Measurements from ENCODE around the gene PTPRN2. TPM values are rescaled to one million over a fixed set of nuclear protein-coding genes. Genes with fewer than 3 reads are reported as not detected.

PTPRN2 gene
- total RNA-seq, 1 experiment from 2014 or later, result 2.1 TPM

DNA sequence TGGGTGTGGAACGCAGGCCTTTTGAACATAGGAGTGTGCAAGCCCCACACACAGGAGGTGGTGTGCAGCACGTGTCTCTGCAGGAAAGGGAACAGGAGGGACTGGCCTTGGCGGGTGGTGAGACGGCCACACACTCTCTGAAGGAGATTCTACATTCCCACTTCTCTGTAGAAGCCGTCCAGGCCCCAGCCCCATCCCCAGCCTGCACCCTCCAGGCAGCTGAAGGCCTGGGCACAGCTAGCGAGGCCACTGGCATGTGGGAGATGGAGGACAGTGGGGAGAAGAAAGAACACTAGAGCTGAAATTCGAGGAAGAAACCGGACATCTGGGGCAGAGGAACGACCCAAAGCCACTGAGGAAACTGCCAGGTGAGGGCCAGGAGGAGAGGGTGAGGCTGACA lies 743.5 kb downstream of the PTPRN2 start:
- TF ChIP-seq YY1 (IDR thresholded peaks at IDR 0.05; ENCODE audit: extremely low read depth, insufficient replicate concordance, low read depth, low read length), result no peak
- TF ChIP-seq ZNF274 (IDR thresholded peaks at IDR 0.05; ENCODE audit: low read depth, low read length), result no peak
- TF ChIP-seq ZFX (IDR thresholded peaks at IDR 0.05), result no peak
- TF ChIP-seq RAD21 (IDR thresholded peaks at IDR 0.05; ENCODE audit: low read depth), result no peak
- no peak for TF ChIP-seq POLR2AphosphoS5 (IDR thresholded peaks at IDR 0.05; ENCODE audit: low read depth, low read length)
- TF ChIP-seq FOSL1 (IDR thresholded peaks at IDR 0.05; ENCODE audit: low read depth), result no peak
- H3K9ac ChIP-seq (ENCODE audit: low read length), result no peak overlapping the region
- H3K27me3 ChIP-seq (ENCODE audit: insufficient read depth, low read length), result no peaks in the 10 kb centered on the region
- ChIA-PET RAD21 (ENCODE audit: low non-redundant PET in 1 of 2, low total read pairs in 2 of 2, uncharacterized antibody in 2 of 2, unreplicated experiment in 2 of 2) (no interaction called here), POLR2A (no interaction called here), CTCF (no interaction called here)
- DNase-seq (ENCODE audit: low read depth, low spot score) (no peak), ATAC-seq (no peak)
- H3K4me1 ChIP-seq (ENCODE audit: control insufficient read depth in 1 of 2, insufficient read depth in 2 of 2, low read length in 2 of 2), result peaks cover 0 to 10% of the 10 kb centered on the region in 2 experiments; a peak in 2 of 4 replicates
- H3K4me3 ChIP-seq (replicated peaks in 1 of 2; ENCODE audit: low read depth in 1 of 2, low read length in 2 of 2), result no peak overlapping the region
- intact Hi-C loops (cut with micrococcal nuclease), result no loop called here
- H3K4me2 ChIP-seq (ENCODE audit: low read length), result no peak overlapping the region
- H3K79me2 ChIP-seq (ENCODE audit: insufficient read depth, low read length), result no peaks in the 10 kb centered on the region
- H4K20me1 ChIP-seq (ENCODE audit: insufficient read depth), result no peaks in the 10 kb centered on the region
- no peak overlapping the region for H3K27ac ChIP-seq (ENCODE audit: low read depth, low read length)
- H3K36me3 ChIP-seq (ENCODE audit: control insufficient read depth in 1 of 2, insufficient read depth in 2 of 2, low read length in 2 of 2), result no peaks in the 10 kb centered on the region
- peaks cover 0 to 12% of the 10 kb centered on the region in 2 experiments; a peak in 1 of 4 replicates for H3K9me3 ChIP-seq (ENCODE audit: control insufficient read depth in 1 of 2, insufficient read depth in 1 of 2, low read depth in 1 of 2, low read length in 2 of 2)
- H3K9me2 ChIP-seq (ENCODE audit: insufficient read depth), result no peaks in the 10 kb centered on the region
- BruUV-seq (replicated peaks), result no TSS peak
- H2AFZ ChIP-seq (ENCODE audit: low read depth, low read length, poor library complexity, severe bottlenecking), result no peak overlapping the region

DNA sequence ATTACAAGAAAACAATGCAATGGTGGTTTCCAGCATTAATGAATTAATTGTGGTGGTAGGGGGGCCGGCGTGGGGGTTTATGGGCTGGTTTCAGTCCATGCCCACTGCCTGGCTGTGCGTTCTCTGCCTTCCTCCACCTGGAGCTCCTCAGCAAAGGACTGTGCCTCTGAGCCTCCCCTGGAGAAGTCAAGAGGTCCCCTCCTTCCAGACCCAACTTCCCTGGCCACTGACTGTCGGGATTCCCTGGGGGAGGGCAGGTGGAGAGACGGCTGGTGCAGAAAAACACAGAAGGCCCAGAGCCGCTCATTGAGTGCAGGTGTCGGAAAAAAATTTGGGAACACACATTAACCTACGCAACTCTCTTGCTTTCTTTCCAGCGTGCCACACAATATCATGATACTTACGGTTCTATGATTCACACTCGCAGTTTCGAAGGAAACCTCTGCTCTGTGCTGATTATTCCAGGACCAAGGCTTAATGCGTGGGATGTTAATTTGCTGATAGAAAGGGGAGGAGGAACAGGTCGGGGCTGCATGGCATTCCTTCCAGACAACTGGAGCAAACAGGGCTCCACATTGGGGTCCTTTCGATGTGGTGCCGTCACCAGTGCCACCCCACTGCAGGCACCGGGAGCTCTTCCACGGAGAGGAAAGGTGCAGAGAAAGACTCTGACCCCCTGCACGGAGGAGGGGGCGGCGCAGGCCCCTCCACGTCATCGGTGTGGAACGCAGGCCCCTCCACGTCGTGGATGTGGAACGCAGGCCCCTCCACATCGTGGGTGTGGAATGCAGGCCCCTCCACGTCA lies 744.1 kb downstream of the PTPRN2 start:
- Histone ChIP-seq H3K9ac (ENCODE audit: low read length) (no peak overlapping the region), H3K4me1 (ENCODE audit: control insufficient read depth in 1 of 2, insufficient read depth in 2 of 2, low read length in 2 of 2) (peaks cover 0 to 10% of the 10 kb centered on the region in 2 experiments; a peak in 2 of 4 replicates), H2AFZ (ENCODE audit: low read depth, low read length, poor library complexity, severe bottlenecking) (no peak overlapping the region), H3K9me3 (ENCODE audit: control insufficient read depth in 1 of 2, insufficient read depth in 1 of 2, low read depth in 1 of 2, low read length in 2 of 2) (peaks cover 0 to 12% of the 10 kb centered on the region in 2 experiments; a peak in 1 of 4 replicates), H3K4me2 (ENCODE audit: low read length) (no peak overlapping the region), H3K79me2 (ENCODE audit: insufficient read depth, low read length) (no peaks in the 10 kb centered on the region), H4K20me1 (ENCODE audit: insufficient read depth) (no peaks in the 10 kb centered on the region), H3K4me3 (replicated peaks in 1 of 2; ENCODE audit: low read depth in 1 of 2, low read length in 2 of 2) (no peak overlapping the region), H3K36me3 (ENCODE audit: control insufficient read depth in 1 of 2, insufficient read depth in 2 of 2, low read length in 2 of 2) (no peaks in the 10 kb centered on the region), H3K27ac (ENCODE audit: low read depth, low read length) (no peak overlapping the region), H3K27me3 (ENCODE audit: insufficient read depth, low read length) (no peaks in the 10 kb centered on the region), H3K9me2 (ENCODE audit: insufficient read depth) (no peaks in the 10 kb centered on the region)
- DNase-seq (ENCODE audit: low read depth, low spot score), result no peak
- ATAC-seq, result no peak
- TF ChIP-seq EZH2phosphoT487 (IDR thresholded peaks at IDR 0.05; ENCODE audit: borderline replicate concordance) (no peak), POLR2AphosphoS5 (IDR thresholded peaks at IDR 0.05; ENCODE audit: low read depth, low read length) (no peak), CBX3 (IDR thresholded peaks at IDR 0.05; ENCODE audit: low read depth) (no peak), ZNF274 (IDR thresholded peaks at IDR 0.05; ENCODE audit: low read depth, low read length) (no peak), POLR2A (IDR thresholded peaks at IDR 0.05; ENCODE audit: borderline replicate concordance, extremely low read depth, insufficient read depth, insufficient read length) (no peak), EGR1 (IDR thresholded peaks at IDR 0.05; ENCODE audit: low read depth) (no peak), SRF (IDR thresholded peaks at IDR 0.05; ENCODE audit: low read depth) (no peak), FOSL1 (IDR thresholded peaks at IDR 0.05; ENCODE audit: low read depth) (no peak), TCF7L2 (IDR thresholded peaks at IDR 0.05; ENCODE audit: borderline replicate concordance, extremely low read depth, insufficient read depth, insufficient read length) (no peak)
- ChIA-PET POLR2A (no interaction called here), RAD21 (ENCODE audit: low non-redundant PET in 1 of 2, low total read pairs in 2 of 2, uncharacterized antibody in 2 of 2, unreplicated experiment in 2 of 2) (no interaction called here), CTCF (no interaction called here)
- intact Hi-C loops (cut with micrococcal nuclease), result no loop called here
- BruUV-seq (replicated peaks), result no TSS peak
